ENCODE measurements around the gene IQCM.

The IQCM gene, protein sequence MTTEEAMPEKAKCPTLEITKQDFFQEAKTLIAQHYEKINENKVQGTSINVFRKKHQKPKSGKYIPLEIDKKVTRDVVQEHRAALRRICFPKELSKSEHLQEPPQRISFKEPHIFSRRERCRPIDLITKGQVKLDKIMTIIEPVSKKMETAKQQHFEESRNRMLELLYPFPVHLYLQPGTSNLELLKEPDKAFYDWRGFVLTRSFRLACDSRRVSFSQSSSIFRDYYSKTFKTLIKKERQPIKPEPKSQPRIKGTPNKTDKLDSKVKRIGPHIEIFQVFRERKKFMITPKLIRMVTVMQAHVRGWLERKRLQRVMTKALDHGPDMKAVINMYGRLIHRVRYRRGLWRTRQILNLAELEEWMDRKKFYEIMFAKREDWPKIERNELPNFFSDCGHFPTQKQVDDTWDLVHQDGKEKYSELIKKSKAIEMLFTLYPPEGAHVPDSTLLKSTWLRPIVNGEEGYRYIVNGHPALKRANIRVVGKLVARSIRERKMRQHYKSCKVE

GRCh38 chr4:149815743-149816142 lies at the start of gene IQCM:
IQCM (minus strand) TSS chr4:149815843; CDS start chr4:149742691, 73,152 bp downstream.
- no peak for DNase-seq

- no peak for DNase-seq
Measured at GRCh38 chr4:149857446-149857845, 41.8 kb upstream of the IQCM start.

GRCh38 chr4:149845743-149846142 lies 30.1 kb upstream of the IQCM start:
- DNase-seq: no peak

- DNase-seq: no peak
Measured at GRCh38 chr4:149841686-149842085, 26.0 kb upstream of the IQCM start.

DNA sequence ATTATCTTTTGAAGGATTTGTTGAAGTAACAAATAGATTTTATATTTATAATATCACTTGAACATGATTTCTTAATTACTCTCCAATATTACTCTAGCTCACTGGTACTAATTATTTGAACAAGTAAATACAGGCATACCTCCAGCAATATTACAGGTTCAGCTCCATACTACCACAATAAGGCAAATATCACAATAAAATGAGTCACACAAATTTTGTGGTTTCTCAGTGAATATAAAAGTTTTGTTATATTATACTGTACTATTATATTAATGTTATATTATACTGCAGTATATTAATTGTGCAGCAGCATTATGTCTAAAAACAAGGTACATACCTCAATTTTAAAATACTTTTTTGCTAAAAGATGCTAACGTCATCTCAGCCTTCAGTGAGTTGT lies 22.4 kb upstream of the IQCM start:
- DNase-seq: no peak

DNA sequence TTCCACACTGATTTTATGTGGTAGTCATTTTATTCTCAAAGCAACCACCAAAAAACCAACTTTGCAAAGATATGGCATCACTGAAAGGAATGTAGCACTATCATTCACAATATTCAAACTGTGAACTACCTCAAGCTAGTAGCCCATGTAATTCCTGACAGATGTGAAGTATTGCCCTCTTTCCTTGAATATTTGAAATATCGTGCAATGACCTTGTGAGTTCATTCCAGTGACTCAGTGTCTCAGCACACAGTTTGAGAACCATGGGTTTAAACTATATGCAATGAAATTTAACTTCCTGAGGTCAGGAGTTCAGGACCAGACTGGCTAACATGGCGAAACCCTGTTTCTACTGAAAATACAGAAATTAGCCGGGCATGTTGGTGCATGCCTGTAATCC lies 20.9 kb upstream of the IQCM start:
- no peak for DNase-seq

GRCh38 chr4:149835280-149835679 lies 19.6 kb upstream of the IQCM start:
- DNase-seq: no peak

- DNase-seq: no peak
Measured at GRCh38 chr4:149831656-149832208, 16.1 kb upstream of the IQCM start.

- DNase-seq: no peak
Measured at GRCh38 chr4:149830823-149831222, 15.2 kb upstream of the IQCM start.

DNA sequence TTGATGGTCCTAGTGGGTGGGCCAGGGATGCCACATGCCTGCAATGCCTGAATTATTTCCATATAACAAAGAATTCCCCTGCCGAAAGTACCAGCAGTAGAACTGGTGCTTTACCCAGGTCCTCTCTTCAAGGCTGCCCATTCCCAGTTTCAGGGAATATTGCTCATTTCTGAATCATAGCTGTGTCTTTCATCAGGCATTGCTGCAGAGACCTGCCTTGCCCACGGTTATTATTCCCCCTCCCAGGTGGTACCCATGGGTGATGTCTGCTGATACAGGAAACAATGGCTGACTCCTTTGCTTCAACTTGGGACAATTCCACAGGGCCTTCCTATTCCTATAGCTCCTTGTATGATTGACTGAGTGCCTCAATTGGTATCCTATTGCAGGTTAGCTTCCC lies 9.7 kb upstream of the IQCM start:
- no peak for DNase-seq

DNA sequence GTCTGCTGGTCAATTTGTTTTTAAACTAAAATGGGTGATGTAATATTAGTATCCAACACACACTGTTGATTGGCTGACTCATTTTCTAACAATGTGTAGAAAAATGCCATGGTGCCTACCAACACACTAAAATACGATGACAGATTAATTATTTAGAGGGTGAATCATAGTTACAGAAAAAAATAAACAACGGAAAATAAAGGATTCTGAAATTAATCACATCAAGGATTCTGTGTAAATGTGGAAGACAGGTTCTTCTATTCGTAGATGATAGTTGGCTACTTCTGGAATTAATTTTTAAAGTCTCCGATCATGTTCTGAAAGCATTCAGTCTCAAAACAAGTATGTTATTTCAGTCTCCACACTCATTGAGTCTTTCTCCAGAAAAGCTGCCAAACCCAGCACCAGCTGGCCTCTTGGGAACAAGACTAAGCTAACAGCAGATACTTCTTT lies 8.2 kb upstream of the IQCM start:
- no peak for DNase-seq

GRCh38 chr4:149801416-149801815 lies 14.2 kb downstream of the IQCM start:
- DNase-seq: no peak

DNA sequence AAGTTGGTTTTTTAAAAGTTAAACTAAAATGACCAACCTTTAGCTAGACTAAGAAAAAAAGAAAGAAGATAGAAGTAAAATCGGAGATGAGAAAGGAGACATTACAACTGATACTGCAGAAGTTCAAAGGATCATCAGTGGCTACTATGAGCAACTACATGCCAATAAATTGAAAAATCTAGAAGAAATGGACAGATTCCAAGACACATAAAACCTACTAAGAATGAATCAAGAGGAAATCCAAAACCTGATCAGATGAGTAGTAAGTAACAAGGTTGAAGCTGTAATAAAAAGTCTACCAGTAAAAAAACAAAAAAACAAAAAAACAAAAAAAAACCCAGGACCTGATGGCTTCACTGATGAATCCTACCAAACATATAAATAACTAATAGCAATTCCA lies 16.1 kb downstream of the IQCM start:
- no peak for DNase-seq

GRCh38 chr4:149796381-149796780 lies 19.3 kb downstream of the IQCM start:
- DNase-seq: no peak

DNA sequence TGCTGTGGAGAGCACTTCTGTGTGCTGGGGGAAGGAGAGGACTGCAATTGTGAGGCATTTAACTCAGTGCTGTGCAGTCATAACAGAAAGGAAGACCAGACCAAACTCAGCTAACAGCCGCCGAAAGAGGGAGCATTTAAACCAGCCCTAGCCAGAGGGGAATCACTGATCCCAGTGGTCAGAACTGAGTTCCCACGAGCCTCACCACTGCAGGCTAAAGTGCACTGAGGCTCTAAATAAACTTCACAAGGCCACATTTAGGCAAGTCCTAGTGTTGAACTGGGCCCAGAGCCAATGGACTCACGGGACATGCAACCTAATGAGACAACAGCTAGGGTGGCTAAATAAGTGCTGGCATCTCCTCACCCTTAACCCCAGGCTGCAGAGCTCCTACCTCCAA lies 20.4 kb downstream of the IQCM start:
- DNase-seq: no peak

GRCh38 chr4:149794352-149794751 lies 21.3 kb downstream of the IQCM start:
- DNase-seq: no peak

GRCh38 chr4:149793459-149793858 lies 22.2 kb downstream of the IQCM start:
- DNase-seq: no peak

DNA sequence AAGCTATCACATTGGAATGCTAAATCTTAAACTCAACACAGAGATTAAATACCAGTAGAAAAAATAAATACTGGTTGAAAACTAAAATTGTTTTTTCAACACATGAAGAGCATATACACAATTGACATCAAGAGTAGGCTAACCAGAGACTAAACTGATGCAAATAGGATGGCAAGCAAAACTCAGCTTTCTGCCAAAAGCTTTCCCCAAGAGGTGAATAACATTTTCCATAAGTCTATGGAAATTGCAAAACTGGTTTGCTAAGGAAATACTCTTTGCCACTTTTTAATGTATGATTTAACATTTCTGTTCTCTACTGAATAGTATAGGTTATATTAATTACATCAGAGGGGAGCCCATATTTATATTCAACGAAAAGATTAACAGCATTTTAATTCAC lies 23.8 kb downstream of the IQCM start:
- no peak for DNase-seq

GRCh38 chr4:149790172-149790907 lies 25.3 kb downstream of the IQCM start:
- no peak for DNase-seq

DNA sequence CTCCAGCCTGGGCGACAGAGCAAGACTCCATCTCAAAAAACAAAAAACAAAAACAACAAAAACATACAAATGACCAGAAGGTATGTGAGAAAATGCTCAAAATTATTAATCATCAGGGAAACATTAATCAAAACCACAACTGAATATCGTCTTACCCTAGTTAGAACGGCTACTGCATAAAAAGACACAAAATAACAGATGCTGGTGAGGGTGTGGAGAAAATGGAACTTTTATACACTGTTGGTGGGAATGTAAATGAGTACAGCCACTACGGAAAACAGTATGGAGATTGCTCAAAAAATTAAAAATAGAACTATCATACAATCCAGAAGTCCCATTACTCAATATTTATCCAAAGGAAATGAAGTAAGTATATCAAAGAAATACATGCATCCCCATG lies 27.3 kb downstream of the IQCM start:
- no peak for DNase-seq

DNA sequence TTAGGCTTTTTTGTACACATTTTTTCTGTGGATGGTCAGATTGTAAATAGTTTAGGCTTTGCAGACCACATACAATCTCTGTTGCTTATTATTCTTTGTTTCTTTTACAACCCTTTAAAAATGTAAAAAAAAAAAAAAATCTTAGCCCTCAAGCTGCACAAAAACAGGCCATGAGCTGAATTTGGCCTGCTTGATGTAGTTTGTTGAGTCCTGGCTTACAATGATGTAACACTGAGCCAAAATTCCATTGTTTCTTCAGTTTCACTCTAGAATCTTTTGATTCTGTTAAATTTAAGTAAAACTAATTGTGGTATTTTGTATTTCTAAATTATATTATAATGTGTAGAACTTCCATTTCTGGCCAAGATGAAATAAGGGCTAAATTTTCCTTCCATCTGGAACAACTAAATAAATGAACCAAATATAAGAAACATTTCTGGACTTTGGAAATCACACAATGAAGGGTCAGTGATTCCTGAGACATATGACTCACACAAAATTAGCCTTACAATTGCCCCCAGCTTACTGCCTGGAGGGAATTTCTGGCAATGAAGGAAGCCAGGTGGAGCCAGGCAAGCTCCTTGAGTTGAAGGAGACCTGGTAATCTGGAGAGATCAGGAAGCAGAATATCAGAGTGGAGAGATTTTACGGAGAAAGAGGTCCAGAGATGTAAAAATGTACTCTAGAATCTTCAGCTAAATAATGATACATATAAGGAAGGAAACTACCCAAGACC lies 29.8 kb downstream of the IQCM start:
- no peak for DNase-seq

DNA sequence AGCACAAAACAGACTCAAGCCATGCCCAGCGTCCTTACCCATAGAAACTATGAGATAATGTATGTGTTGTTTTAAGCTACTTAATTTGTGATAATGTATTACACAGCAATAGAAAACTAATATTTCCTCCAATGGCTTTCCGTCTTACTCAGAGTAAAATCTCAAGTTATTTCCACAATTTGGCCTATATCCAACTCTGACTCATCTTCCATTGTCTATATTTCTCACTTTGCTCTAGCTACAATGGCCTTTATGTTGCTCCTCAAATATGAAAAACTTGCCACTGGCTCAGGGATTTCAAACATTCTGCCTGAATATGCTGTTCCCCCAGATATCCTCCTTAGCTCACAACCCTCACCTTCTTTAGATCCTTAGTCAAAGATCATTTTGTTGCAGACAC lies 31.6 kb downstream of the IQCM start:
- DNase-seq: no peak

DNA sequence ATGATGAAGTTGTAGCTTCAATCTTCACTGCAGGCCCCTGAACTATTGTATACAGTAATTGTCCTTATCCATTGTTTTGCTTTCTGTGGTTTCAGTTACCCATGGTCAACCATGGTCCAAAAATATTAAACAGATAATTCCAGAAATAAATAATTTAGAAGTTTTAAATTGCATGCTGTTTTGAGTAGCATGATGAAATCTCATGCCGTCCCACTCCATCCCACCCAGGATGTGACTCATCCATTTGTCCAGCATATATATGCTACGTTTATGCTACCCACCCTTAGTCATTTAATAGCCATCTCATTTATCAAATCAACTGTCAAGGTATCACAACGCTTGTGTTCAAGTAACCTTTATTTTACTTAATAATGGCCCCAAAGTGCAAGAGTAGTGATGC lies 34.5 kb downstream of the IQCM start:
- DNase-seq: no peak
